Esophagus squamous epithelium (tissue), 4 donors: Measurements from ENCODE around the gene PLCB4.

Experiments used
- POLR2A ChIP-seq, 4 donors: fragments of 450-650 bp; IDR thresholded peaks; one replicate each; pipeline ENCODE4 v1.6.1; 2017; ENCODE audit warnings: antibody characterized with exemption in 4 of 4, mild to moderate bottlenecking in 4 of 4, moderate library complexity in 3 of 4
- TF ChIP-seq, protein P1 (sequence below), 6 experiments: fragments of 450-650 bp in 4 of 6; fragments of 200-600 bp in 2 of 6; sonication (generic) in 2 of 6; IDR thresholded peaks; one replicate each; pipeline ENCODE4 v1.5.1; 2016 to 2019; ENCODE audit warnings: antibody characterized with exemption in 6 of 6, mild to moderate bottlenecking in 4 of 6, moderate library complexity in 4 of 6

DNA sequence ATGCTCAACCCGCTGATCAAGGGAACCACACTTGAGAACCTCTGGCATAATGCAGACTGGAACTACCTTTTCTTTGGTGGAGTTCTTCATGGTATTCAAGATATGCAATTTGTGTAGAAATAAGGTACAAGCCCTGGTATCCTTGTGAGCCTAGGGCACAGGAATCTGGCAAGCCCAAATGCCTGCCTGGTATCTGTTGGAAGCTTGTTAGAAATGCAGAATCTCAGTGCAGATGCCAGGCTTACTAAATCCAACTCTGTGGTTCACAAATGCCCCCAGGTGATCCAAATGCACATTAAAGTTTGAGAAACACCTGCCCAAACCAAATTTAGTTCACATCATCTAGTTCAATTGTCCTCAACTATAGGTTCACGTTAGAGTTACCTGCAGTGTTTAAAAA lies 285.7 kb downstream of the PLCB4 start:
- TF ChIP-seq, protein P1, sequence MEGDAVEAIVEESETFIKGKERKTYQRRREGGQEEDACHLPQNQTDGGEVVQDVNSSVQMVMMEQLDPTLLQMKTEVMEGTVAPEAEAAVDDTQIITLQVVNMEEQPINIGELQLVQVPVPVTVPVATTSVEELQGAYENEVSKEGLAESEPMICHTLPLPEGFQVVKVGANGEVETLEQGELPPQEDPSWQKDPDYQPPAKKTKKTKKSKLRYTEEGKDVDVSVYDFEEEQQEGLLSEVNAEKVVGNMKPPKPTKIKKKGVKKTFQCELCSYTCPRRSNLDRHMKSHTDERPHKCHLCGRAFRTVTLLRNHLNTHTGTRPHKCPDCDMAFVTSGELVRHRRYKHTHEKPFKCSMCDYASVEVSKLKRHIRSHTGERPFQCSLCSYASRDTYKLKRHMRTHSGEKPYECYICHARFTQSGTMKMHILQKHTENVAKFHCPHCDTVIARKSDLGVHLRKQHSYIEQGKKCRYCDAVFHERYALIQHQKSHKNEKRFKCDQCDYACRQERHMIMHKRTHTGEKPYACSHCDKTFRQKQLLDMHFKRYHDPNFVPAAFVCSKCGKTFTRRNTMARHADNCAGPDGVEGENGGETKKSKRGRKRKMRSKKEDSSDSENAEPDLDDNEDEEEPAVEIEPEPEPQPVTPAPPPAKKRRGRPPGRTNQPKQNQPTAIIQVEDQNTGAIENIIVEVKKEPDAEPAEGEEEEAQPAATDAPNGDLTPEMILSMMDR (IDR thresholded peaks at IDR 0.05) = no peak
- no peak for TF ChIP-seq POLR2A (IDR thresholded peaks at IDR 0.05)
